Central memory CD4-positive, alpha-beta T cell (primary cell): ENCODE results near the gene SRPRA.
"Not testable (repeated sequence)": the region's sequence is repeated elsewhere in the genome, so short reads cannot be mapped to it uniquely, and the experiment has no call there.

ENCODE experiments used
- DNase-seq: peaks from one replicate; pipeline ENCODE4 v3.0.0; 2022
- total RNA-seq, 3 experiments: gene quantifications; one replicate each; lab custom pipeline; 2026; lab: John Stamatoyannopoulos, UW

SRPRA gene
- 128 to 250 (median 137) reads per million in 3 experiments for total RNA-seq

- peak; percentile 100 for DNase-seq
These were observed at the start of gene SRPRA, which contains the start of gene FOXRED1 for GRCh38 chr11:126268708-126269579. Gene SRPRA, minus strand, starts transcription at chr11:126268895. Its CDS starts 91 bp downstream, at chr11:126268804. Gene FOXRED1, plus strand, starts transcription at chr11:126269154. Its CDS starts 53 bp downstream, at chr11:126269207.

GRCh38 chr11:126317756-126318573, 49.3 kb upstream of the SRPRA start:
- peak; percentile 9 for DNase-seq

GRCh38 chr11:126317432-126317755, 48.7 kb upstream of the SRPRA start:
- DNase-seq, result no peak

GRCh38 chr11:126313826-126314225, 45.1 kb upstream of the SRPRA start:
- DNase-seq, result no peak

GRCh38 chr11:126312961-126313360, 44.3 kb upstream of the SRPRA start:
- no peak for DNase-seq

GRCh38 chr11:126311401-126312291, 43.0 kb upstream of the SRPRA start:
- DNase-seq, result no peak

GRCh38 chr11:126310992-126311310, 42.3 kb upstream of the SRPRA start:
- no peak for DNase-seq

- DNase-seq, result peak; percentile 20
These were observed 41.7 kb upstream of the SRPRA start for GRCh38 chr11:126310200-126310991.

- not testable (repeated sequence) for DNase-seq
These were observed 40.1 kb upstream of the SRPRA start for GRCh38 chr11:126308771-126309170.

- DNase-seq, result no peak
These were observed 39.6 kb upstream of the SRPRA start for GRCh38 chr11:126308271-126308671.

GRCh38 chr11:126307706-126308105, 39.0 kb upstream of the SRPRA start:
- DNase-seq, result no peak

GRCh38 chr11:126305699-126306098, 37.0 kb upstream of the SRPRA start:
- DNase-seq, result no peak

GRCh38 chr11:126304457-126305075, 35.9 kb upstream of the SRPRA start:
- no peak for DNase-seq

- peak; percentile 86 for DNase-seq
These were observed 35.1 kb upstream of the SRPRA start, which contains the start of gene DCPS for GRCh38 chr11:126303623-126304456. Gene DCPS, plus strand, starts transcription at chr11:126304060. Its CDS starts 21 bp downstream, at chr11:126304081.

- DNase-seq, result no peak
These were observed 28.3 kb upstream of the SRPRA start for GRCh38 chr11:126297004-126297403.

GRCh38 chr11:126293726-126294125, 25.0 kb upstream of the SRPRA start:
- no peak for DNase-seq

GRCh38 chr11:126290887-126291286, 22.2 kb upstream of the SRPRA start:
- DNase-seq, result no peak

GRCh38 chr11:126288237-126288636, 19.5 kb upstream of the SRPRA start:
- no peak for DNase-seq

- peak; percentile 79 for DNase-seq
These were observed 16.1 kb upstream of the SRPRA start for GRCh38 chr11:126284829-126285228.
